Sciatic nerve (tissue), 2 donors: ENCODE results near the gene GRXCR2. TPM values are rescaled to one million over a fixed set of nuclear protein-coding genes. Genes with fewer than 3 reads are reported as not detected.
A peak's percentile ranks its signal among the peaks of the same experiment; 100 is the strongest.
"Not testable (repeated sequence)": the region's sequence is repeated elsewhere in the genome, so short reads cannot be mapped to it uniquely, and the experiment has no call there.

Experiments used
- ATAC-seq: fragments of 200-7000 bp; cut with Tn5 transposase; one replicate; pipeline ENCODE4 v1.9.1; 2020; ENCODE audit warnings: mild to moderate bottlenecking, moderate library complexity
- DNase-seq: peaks from one replicate; pipeline ENCODE4 v3.0.0-alpha.2; 2020; ENCODE audit warnings: low spot score
- intact Hi-C: fragments of 100-400 bp; cut with DNase I; formaldehyde crosslinking; loops from one replicate; pipeline ENCODE4 v1.14.2; 2022
- total RNA-seq: library from RNA; stranded (reverse); fragmentation: NEBNext Ultra II Directional; extraction: Animal tissue kit (Norgen Biotek cat#: 25700); gene quantifications from one replicate; pipeline ENCODE4 v1.2.1, GENCODE V29; 2021
- donor health status: DM: no; HTN: no; CAD: no.
- donor health status: DM: no; HTN: no; CAD: no.

GRXCR2 gene
- not detected for total RNA-seq

- intact Hi-C loops = no loop called here
- DNase-seq (no peak), ATAC-seq (no peak)
These were observed at the start of gene GRXCR2 for GRCh38 chr5:145872914-145873313. TSS of gene GRXCR2 (minus strand) at chr5:145873014. CDS start at chr5:145872968, 46 bp downstream.

GRCh38 chr5:145922059-145922458, 49.2 kb upstream of the GRXCR2 start:
- intact Hi-C loops = no loop called here
- DNase-seq (no peak), ATAC-seq (no peak)

GRCh38 chr5:145921211-145921610, 48.4 kb upstream of the GRXCR2 start:
- intact Hi-C loops = no loop called here
- ATAC-seq = no peak
- DNase-seq = no peak

GRCh38 chr5:145920542-145921210, 47.9 kb upstream of the GRXCR2 start:
- DNase-seq = no peak
- intact Hi-C loops = no loop called here
- ATAC-seq = no peak

- DNase-seq (no peak), ATAC-seq (no peak)
- intact Hi-C loops = no loop called here
These were observed 46.6 kb upstream of the GRXCR2 start for GRCh38 chr5:145919413-145919812.

GRCh38 chr5:145918397-145918796, 45.6 kb upstream of the GRXCR2 start:
- intact Hi-C loops = no loop called here
- no peak for ATAC-seq
- DNase-seq = no peak

- no peak for ATAC-seq
These were observed 44.5 kb upstream of the GRXCR2 start for GRCh38 chr5:145917288-145917687.

GRCh38 chr5:145915970-145916638, 43.3 kb upstream of the GRXCR2 start:
- intact Hi-C loops = no loop called here
- no peak for ATAC-seq
- no peak for DNase-seq

More at GRCh38 chr5:145917288-145917687, 44.5 kb upstream of the GRXCR2 start:
- DNase-seq = no peak
- intact Hi-C loops = no loop called here

- intact Hi-C loops = no loop called here
- ATAC-seq (no peak), DNase-seq (no peak)
These were observed 40.9 kb upstream of the GRXCR2 start for GRCh38 chr5:145913701-145914100.

- intact Hi-C loops = no loop called here
- ATAC-seq = no peak
- no peak for DNase-seq
These were observed 39.8 kb upstream of the GRXCR2 start for GRCh38 chr5:145912594-145912993.

GRCh38 chr5:145912019-145912418, 39.2 kb upstream of the GRXCR2 start:
- no peak for ATAC-seq
- DNase-seq = no peak
- intact Hi-C loops = no loop called here

- ATAC-seq (no peak), DNase-seq (no peak)
- intact Hi-C loops = no loop called here
These were observed 38.4 kb upstream of the GRXCR2 start for GRCh38 chr5:145911164-145911563.

GRCh38 chr5:145908206-145908960, 35.6 kb upstream of the GRXCR2 start:
- intact Hi-C loops = no loop called here
- no peak for DNase-seq
- ATAC-seq = no peak

GRCh38 chr5:145906401-145906800, 33.6 kb upstream of the GRXCR2 start:
- DNase-seq (no peak), ATAC-seq (no peak)
- intact Hi-C loops = no loop called here

- DNase-seq (no peak), ATAC-seq (no peak)
- intact Hi-C loops = no loop called here
These were observed 31.9 kb upstream of the GRXCR2 start for GRCh38 chr5:145904743-145905142.

- intact Hi-C loops = no loop called here
- ATAC-seq (peak; percentile 55), DNase-seq (no peak)
These were observed 31.1 kb upstream of the GRXCR2 start for GRCh38 chr5:145903867-145904266.

GRCh38 chr5:145903113-145903512, 30.3 kb upstream of the GRXCR2 start:
- intact Hi-C loops = no loop called here
- DNase-seq = no peak
- no peak for ATAC-seq

- no peak for DNase-seq
- intact Hi-C loops = no loop called here
- no peak for ATAC-seq
These were observed 29.6 kb upstream of the GRXCR2 start for GRCh38 chr5:145902421-145902820.

GRCh38 chr5:145898171-145898570, 25.4 kb upstream of the GRXCR2 start:
- ATAC-seq = no peak

GRCh38 chr5:145891378-145891777, 18.6 kb upstream of the GRXCR2 start:
- intact Hi-C loops, DNase-seq, ATAC-seq: not testable (repeated sequence)

More at GRCh38 chr5:145898171-145898570, 25.4 kb upstream of the GRXCR2 start:
- intact Hi-C loops = no loop called here
- no peak for DNase-seq
